ENCODE measurements around the gene DNM2. TPM values are rescaled to one million over a fixed set of nuclear protein-coding genes. Genes with fewer than 3 reads are reported as not detected.
A peak's percentile ranks its signal among the peaks of the same experiment; 100 is the strongest.

Gene DNM2
- total and polyA plus RNA-seq, 9 of the 15 experiments (the other 6 are each of a cell fraction or from before 2014, with no cell fraction given), result 2.2 to 161 (median 72.6) TPM

DNA sequence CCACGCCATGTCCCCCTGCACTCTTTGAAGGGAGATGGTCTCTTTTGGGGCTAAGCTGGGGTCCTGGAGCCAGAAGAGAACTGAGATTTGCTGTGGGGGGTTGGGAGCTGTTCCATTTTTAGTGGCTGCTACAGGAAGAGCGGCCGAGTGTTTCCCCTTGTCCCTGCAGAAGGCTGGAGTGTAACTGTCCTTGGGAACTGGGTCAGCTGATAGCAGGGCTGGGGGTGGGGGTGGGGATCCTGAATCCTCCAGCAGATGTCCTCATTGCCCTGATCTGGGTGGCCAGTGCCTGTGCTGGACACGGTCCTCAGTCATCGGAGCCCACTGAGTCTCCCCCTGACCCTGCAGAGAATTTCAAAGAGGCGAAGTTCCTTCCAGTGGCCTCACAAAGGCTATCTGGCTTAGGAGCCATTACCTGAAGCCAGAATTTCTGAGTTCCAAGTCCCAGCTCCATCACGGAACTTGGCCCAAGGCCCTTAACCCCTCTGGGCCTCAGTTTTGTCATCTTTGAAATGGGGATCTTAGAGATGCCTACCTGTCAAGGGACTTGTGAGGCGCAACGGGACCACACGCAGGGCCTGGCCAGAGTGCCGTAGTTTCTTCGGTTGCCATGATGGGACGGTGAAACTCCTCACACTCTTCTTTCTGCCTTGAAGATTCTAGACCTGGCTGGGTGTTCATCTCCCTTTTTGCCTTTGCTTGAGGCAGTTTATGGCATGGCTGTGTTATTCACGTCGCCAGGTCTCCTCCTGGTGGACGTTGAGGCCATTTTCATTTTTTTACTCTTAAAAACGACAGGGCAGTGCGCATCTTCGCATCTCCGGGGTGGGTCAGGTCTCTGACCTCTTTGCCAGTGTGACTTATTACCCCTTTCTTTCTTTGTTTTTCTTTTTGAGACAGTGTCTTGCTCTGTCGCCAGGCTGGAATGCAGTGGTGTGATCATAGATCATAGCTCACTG is 51.9 kb downstream of the DNM2 start (continued):
- no peak for TF ChIP-seq KDM4B (IDR thresholded peaks at IDR 0.05; ENCODE audit: borderline replicate concordance in 2 of 2, low read depth in 1 of 2)
- no peak for TF ChIP-seq EHMT2 (IDR thresholded peaks at IDR 0.05)
- peak; percentile 56; the same call in 1 of the 2 replicates for TF ChIP-seq ZBTB7A (IDR thresholded peaks at IDR 0.05; ENCODE audit: borderline replicate concordance, control insufficient read depth, low read depth, low read length)
- TF ChIP-seq, protein P1, sequence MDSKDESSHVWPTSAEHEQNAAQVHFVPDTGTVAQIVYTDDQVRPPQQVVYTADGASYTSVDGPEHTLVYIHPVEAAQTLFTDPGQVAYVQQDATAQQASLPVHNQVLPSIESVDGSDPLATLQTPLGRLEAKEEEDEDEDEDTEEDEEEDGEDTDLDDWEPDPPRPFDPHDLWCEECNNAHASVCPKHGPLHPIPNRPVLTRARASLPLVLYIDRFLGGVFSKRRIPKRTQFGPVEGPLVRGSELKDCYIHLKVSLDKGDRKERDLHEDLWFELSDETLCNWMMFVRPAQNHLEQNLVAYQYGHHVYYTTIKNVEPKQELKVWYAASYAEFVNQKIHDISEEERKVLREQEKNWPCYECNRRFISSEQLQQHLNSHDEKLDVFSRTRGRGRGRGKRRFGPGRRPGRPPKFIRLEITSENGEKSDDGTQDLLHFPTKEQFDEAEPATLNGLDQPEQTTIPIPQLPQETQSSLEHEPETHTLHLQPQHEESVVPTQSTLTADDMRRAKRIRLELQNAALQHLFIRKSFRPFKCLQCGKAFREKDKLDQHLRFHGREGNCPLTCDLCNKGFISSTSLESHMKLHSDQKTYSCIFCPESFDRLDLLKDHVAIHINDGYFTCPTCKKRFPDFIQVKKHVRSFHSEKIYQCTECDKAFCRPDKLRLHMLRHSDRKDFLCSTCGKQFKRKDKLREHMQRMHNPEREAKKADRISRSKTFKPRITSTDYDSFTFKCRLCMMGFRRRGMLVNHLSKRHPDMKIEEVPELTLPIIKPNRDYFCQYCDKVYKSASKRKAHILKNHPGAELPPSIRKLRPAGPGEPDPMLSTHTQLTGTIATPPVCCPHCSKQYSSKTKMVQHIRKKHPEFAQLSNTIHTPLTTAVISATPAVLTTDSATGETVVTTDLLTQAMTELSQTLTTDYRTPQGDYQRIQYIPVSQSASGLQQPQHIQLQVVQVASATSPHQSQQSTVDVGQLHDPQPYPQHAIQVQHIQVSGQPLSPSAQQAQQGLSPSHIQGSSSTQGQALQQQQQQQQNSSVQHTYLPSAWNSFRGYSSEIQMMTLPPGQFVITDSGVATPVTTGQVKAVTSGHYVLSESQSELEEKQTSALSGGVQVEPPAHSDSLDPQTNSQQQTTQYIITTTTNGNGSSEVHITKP (IDR thresholded peaks at IDR 0.05; ENCODE audit: partially characterized antibody), result peak; percentile 61
- TF ChIP-seq ZBTB33 (CRISPR knock-in tag; IDR thresholded peaks at IDR 0.05), result 0 out of 2 replicates have a peak, but pooled peaks have one; percentile 15
- no peak for TF ChIP-seq TFAM (CRISPR knock-in tag; conservative IDR thresholded peaks at IDR 0.05)
